Activated CD8-positive, alpha-beta T cell treated with anti-CD3 and anti-CD28 coated beads for 36 hours (primary cell): ENCODE data around the gene CDCA5. TPM values are rescaled to one million over a fixed set of nuclear protein-coding genes. Genes with fewer than 3 reads are reported as not detected.

ENCODE experiments used
- ATAC-seq: fragments of 200-7000 bp; cut with Tn5 transposase; one replicate; pipeline ENCODE4 v1.10.0; 2021; ENCODE audit warnings: mild to moderate bottlenecking, moderate library complexity
- CTCF ChIA-PET: fragments of 350-600 bp; sonication (Branson Sonifier 250); formaldehyde crosslinking; loops from one replicate; lab custom pipeline; 2021; ENCODE audit warnings: antibody characterized with exemption; lab: Charles Lee
- POLR2A ChIA-PET: fragments of 350-600 bp; sonication (Branson Sonifier 250); formaldehyde crosslinking; loops from one replicate; lab custom pipeline; 2021; ENCODE audit warnings: antibody characterized with exemption; lab: Charles Lee
- DNase-seq: peaks from one replicate; pipeline ENCODE4 v3.0.0-alpha.2; 2020
- H3K27ac Mint-ChIP-seq: one replicate; pipeline ENCODE4 v1.8.0; 2021; ENCODE audit warnings: mild to moderate bottlenecking, mixed read lengths
- H3K27me3 Mint-ChIP-seq: one replicate; pipeline ENCODE4 v1.8.0; 2021; ENCODE audit warnings: mixed read lengths
- H3K36me3 Mint-ChIP-seq: one replicate; pipeline ENCODE4 v1.8.0; 2021; ENCODE audit warnings: low read depth, mixed read lengths
- H3K4me1 Mint-ChIP-seq: one replicate; pipeline ENCODE4 v1.8.0; 2021; ENCODE audit warnings: low read depth, mixed read lengths
- H3K4me3 Mint-ChIP-seq: one replicate; pipeline ENCODE4 v1.8.0; 2021; ENCODE audit warnings: mild to moderate bottlenecking, moderate library complexity, mixed read lengths
- H3K9me3 Mint-ChIP-seq: one replicate; pipeline ENCODE4 v1.8.0; 2021; ENCODE audit warnings: mixed read lengths
- intact Hi-C: fragments of 100-400 bp; cut with micrococcal nuclease; formaldehyde crosslinking; loops from one replicate; pipeline ENCODE4 v1.10.0; 2022
- total RNA-seq, 2 experiments: library from RNA; stranded (reverse); gene quantifications; one replicate each; pipeline ENCODE4 v1.2.3, GENCODE V29; 2021
- TF ChIP-seq, protein P1 (sequence below): fragments of 200-600 bp; IDR thresholded peaks from one replicate; pipeline ENCODE4 v1.8.0; 2022; ENCODE audit warnings: antibody characterized with exemption, mild to moderate bottlenecking

The CDCA5 gene
- total RNA-seq, 2 experiments from 2014 or later, result 112 TPM

DNA sequence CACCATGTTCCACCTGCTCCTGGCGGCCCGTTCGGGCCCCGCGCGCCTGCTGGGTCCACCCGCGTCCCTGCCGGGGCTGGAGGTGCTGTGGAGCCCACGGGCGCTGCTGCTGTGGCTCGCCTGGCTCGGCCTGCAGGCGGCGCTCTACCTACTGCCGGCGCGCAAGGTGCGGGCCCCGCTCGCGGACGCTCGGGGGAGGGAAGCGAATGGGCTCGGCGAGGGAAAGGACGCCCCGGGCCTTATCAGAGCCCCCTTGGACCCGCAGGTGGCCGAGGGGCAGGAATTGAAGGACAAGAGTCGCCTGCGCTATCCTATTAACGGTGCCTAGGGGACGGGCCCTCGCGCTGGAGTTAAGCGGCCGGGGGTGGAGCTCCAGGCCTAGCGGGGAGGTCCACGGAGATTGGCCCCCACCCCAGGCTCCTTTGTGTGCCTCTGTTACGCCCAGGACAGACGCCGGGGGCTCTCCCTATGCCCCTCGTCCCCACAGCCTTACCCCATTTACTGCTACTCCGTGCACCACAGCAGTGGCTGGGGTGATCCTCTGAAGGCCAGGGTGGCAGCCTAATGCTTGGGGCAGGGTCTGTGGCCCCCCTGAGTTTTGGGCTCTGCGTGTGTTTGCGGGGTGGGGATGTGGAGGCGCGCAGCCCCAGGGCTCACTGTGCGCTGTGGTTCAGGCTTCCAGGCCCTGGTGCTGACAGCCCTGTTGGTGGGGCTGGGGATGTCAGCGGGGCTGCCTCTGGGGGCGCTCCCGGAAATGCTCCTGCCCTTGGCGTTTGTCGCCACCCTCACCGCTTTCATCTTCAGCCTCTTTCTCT, 28.9 kb upstream of the CDCA5 start:
- peak overlapping the region; percentile 84 for H3K27ac Mint-ChIP-seq
- ChIA-PET POLR2A (interaction anchor here (0.5 to 16.2 kb wide), 12 partner anchors 9 to 140 kb away, joined by 3 to 294 read pairs (median 4); partner anchors contain the start of genes ARL2, CDCA5, FAU and MRPL49), CTCF (interaction anchor here (0.6 to 7.6 kb wide), 15 partner anchors 8 to 384 kb away, joined by 3 to 115 read pairs (median 4); partner anchors contain the start of genes ARL2, CAPN1, CDC42EP2 and FAU)
- DNase-seq (peak; percentile 79), ATAC-seq (peak; percentile 48)
- H3K4me1 Mint-ChIP-seq, result peaks cover 43% of the 10 kb centered on the region
- intact Hi-C loops, result loop anchor here (10.0 kb wide), 1 partner anchor 98 kb away; the partner anchor contains the start of gene ARL2
- H3K27me3 Mint-ChIP-seq, result no peaks in the 10 kb centered on the region
- peak overlapping the region; percentile 86 for H3K4me3 Mint-ChIP-seq
- TF ChIP-seq, protein P1, sequence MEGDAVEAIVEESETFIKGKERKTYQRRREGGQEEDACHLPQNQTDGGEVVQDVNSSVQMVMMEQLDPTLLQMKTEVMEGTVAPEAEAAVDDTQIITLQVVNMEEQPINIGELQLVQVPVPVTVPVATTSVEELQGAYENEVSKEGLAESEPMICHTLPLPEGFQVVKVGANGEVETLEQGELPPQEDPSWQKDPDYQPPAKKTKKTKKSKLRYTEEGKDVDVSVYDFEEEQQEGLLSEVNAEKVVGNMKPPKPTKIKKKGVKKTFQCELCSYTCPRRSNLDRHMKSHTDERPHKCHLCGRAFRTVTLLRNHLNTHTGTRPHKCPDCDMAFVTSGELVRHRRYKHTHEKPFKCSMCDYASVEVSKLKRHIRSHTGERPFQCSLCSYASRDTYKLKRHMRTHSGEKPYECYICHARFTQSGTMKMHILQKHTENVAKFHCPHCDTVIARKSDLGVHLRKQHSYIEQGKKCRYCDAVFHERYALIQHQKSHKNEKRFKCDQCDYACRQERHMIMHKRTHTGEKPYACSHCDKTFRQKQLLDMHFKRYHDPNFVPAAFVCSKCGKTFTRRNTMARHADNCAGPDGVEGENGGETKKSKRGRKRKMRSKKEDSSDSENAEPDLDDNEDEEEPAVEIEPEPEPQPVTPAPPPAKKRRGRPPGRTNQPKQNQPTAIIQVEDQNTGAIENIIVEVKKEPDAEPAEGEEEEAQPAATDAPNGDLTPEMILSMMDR, result peak; percentile 94
- no peaks in the 10 kb centered on the region for H3K9me3 Mint-ChIP-seq
- H3K36me3 Mint-ChIP-seq, result peaks cover 24% of the 10 kb centered on the region

DNA sequence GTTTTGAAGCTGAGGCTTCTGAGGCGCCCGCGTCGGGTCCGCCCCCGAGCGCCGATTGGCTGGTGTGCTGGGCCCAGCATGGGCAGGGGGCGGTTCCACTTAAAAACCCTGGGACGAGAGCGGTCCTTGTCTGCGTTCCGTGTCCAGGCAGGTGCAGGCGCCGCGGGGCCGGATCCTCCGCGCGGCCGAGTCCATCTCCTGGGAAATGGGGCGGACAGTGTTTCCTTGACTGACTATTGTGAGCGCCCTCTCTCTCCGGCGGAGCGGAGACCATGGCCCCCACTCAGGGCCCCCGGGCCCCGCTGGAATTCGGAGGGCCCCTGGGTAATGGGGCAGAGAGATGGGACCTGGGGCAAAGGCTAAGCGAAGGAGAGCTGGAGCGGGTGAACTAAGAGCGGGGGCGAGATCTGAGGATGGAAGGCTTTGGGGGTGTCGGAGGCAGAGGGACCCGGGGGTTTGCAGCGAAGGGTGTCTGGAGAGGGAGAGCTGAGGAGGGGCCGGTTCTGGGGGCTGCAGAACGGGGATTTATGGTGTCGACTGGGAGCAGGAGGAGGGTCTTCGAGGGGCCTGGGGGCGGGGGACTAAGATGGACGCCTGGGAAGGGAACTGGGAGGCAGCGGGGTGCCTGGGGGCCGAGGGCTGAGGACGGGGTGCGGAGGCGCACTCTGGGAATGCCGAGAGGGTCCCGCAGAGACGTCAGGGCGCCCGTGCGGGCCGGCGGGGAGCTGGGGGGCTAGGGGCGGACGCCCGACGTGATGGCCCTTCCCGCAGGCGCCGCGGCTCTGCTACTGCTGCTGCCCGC, 28.1 kb upstream of the CDCA5 start, which contains the start of gene TM7SF2:
TSS of gene TM7SF2 (plus strand) at position 129 of the 802 bp plus-strand sequence. CDS start at position 273, 144 bp downstream.
- ChIA-PET CTCF (interaction anchor here (0.8 to 7.6 kb wide), 16 partner anchors 8 to 385 kb away, joined by 3 to 115 read pairs (median 5); partner anchors contain the start of genes ARL2, CAPN1, CDC42EP2 and DPF2), POLR2A (interaction anchor here (1.0 to 16.2 kb wide), 11 partner anchors 10 to 311 kb away, joined by 3 to 294 read pairs (median 3); partner anchors contain the start of genes ARL2, CDCA5, FAU and MRPL49)
- TF ChIP-seq, protein P1, result no peak
- Mint-ChIP-seq H3K27ac (peak within 1 kb of the TSS; percentile 84), H3K4me1 (peaks cover 43% of the 10 kb centered on the region), H3K27me3 (no peaks in the 10 kb centered on the region), H3K9me3 (no peaks in the 10 kb centered on the region), H3K36me3 (peaks cover 19% of the 10 kb centered on the region), H3K4me3 (peak within 1 kb of the TSS; percentile 86)
- intact Hi-C loops, result loop anchor here (10.0 kb wide), 1 partner anchor 97 kb away; the partner anchor contains the start of gene ARL2
- ATAC-seq (peak; percentile 77), DNase-seq (peak; percentile 98)

DNA sequence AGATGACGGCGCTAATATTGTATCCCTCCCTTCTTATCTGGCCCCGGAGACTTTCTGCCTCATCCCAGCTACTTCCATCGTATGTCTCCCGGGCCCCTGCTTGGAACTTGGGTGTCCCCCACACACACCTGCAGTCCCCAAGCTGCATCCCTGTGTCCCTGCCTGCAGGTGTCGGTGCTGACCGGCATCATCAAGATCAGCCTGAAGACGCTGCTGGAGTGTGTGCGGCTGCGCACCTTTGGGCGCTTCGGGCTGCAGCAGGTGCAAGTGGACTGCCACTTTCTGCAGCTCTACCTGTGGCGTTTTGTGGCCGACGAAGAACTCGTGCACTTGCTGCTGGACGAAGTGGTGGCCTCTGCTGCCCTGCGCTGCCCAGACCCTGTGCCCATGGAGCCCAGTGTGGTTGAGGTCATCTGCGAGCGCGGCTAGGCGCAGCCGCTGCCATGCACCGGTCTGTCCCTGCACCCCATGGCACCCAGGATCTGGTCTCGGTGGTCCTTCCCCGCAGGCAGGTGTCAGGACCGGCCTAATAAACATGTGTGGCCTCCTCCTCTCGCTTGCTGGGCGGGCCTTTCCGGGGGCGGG, 27.4 kb upstream of the CDCA5 start:
- ATAC-seq (no peak), DNase-seq (no peak)
- Mint-ChIP-seq H3K27ac (peak overlapping the region; percentile 81), H3K27me3 (no peaks in the 10 kb centered on the region), H3K4me1 (peaks cover 42% of the 10 kb centered on the region), H3K9me3 (no peaks in the 10 kb centered on the region), H3K4me3 (peak overlapping the region; percentile 86), H3K36me3 (peaks cover 15% of the 10 kb centered on the region)
- TF ChIP-seq, protein P1, result no peak
- CTCF ChIA-PET, result interaction anchor here (0.8 to 7.6 kb wide), 19 partner anchors 7 to 263 kb away, joined by 3 to 115 read pairs (median 6); partner anchors contain the start of genes ARL2, CAPN1, CDC42EP2 and CDCA5
- POLR2A ChIA-PET, result interaction anchor here (0.5 to 16.2 kb wide), 9 partner anchors 10 to 440 kb away, joined by 3 to 294 read pairs (median 3); partner anchors contain the start of genes ARL2, CAPN1, FAU and MRPL49
- intact Hi-C loops, result loop anchor here (10.0 kb wide), 1 partner anchor 96 kb away; the partner anchor contains the start of gene ARL2

DNA sequence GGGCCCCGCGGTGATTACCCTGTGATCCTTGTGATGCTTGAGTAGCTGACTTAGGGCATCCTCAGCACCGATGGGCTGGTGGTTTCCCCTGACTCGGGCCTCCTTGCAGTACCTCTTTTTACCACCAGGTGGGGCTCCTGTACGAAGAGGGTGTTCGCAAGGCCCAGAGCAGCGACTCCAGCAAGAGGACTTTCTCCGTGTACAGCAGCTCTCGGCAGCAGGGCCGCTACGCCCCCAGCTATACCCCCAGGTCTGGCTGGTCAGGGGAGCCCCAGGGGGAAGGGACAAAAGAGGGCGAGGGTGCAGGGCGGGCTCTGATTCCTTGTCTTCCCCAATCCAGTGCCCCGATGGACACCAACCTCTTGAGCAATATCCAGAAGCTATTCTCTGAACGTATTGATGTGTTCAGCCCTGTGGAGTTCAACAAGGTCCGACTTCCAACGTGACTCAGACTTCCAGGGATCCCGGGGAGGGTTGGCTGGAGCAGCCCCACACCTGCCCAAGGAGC, 26.6 kb upstream of the CDCA5 start:
- intact Hi-C loops, result loop anchor here (10.0 kb wide), 1 partner anchor 96 kb away; the partner anchor contains the start of gene ARL2
- Mint-ChIP-seq H3K27ac (peak overlapping the region; percentile 46), H3K27me3 (no peaks in the 10 kb centered on the region), H3K36me3 (peaks cover 11% of the 10 kb centered on the region), H3K4me3 (no peak overlapping the region), H3K4me1 (peaks cover 34% of the 10 kb centered on the region), H3K9me3 (no peaks in the 10 kb centered on the region)
- TF ChIP-seq, protein P1, result peak; percentile 95
- POLR2A ChIA-PET, result interaction anchor here (0.5 to 16.2 kb wide), 8 partner anchors 11 to 441 kb away, joined by 3 to 294 read pairs (median 3); partner anchors contain the start of genes ARL2, CAPN1, FAU and MRPL49
- peak; percentile 68 for ATAC-seq
- CTCF ChIA-PET, result interaction anchor here (0.6 to 7.6 kb wide), 25 partner anchors 11 to 221 kb away, joined by 3 to 115 read pairs (median 5); partner anchors contain the start of genes ARL2, CAPN1, CDC42EP2 and CDCA5
- DNase-seq, result peak; percentile 98
